ENCODE data around the gene TRIM14.
"Not testable (repeated sequence)": the region's sequence is repeated elsewhere in the genome, so short reads cannot be mapped to it uniquely, and the experiment has no call there.

Gene TRIM14

DNA sequence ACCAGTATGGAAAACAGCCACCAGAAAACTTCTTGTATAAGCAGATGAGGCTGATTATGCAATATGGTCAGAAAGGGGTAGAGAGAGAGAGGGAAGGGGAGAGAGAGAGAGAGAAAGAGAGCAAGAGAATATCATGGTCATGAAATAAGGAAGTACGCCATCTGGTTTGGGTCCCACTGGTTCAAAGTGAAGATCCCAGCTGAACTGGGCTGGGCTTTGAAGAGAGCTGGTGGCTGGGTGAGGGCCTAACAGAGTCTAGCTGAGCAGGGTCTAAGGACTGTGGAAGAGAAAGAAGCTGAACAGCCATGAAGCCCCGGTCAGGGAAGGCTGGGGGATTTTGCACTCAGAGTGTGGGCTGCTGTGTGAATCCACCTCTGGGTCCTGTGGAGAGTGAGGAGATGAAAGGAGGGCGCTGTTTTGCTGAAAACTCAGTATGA lies 14.6 kb downstream of the TRIM14 start:
- no peak for DNase-seq

DNA sequence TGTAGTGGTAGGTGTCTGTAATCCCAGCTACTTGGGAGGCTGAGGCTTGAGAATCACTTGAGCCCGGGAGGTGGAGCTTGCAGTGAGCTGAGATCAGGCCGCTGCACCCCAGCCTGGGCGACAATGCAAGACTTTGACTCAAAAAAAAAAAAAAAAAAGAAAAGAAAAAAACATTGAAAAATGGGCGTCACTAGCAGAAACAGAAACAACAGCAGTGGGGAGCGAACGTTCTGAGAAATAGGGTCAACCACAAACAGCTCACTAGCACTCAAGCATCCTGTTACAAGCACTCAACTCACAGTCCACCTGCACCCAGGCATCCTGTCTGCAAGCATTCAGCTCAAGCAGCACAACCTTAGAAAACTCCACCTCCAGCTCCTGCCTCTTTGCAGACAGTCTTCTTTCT lies 17.2 kb downstream of the TRIM14 start:
- DNase-seq = peak; percentile 68 to 73

DNA sequence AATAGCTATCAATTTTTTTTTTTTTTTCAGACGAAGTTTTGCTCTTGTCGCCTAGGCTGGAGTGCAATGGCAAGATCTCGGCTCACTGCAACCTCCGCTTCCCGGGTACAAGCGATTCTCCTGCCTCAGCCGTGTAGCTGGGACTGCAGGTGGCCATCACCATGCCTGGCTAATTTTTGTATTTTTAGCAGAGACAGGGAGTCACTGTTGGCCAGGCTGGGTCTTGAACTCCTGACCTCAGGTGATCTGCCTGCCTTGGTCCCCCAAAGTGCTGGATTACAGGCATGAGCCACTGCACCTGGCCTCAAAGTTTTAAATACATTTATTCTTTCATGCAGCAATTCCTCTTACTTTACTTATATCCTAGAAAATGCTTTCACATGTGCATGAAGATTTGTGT lies 17.6 kb downstream of the TRIM14 start:
- DNase-seq = no peak

DNA sequence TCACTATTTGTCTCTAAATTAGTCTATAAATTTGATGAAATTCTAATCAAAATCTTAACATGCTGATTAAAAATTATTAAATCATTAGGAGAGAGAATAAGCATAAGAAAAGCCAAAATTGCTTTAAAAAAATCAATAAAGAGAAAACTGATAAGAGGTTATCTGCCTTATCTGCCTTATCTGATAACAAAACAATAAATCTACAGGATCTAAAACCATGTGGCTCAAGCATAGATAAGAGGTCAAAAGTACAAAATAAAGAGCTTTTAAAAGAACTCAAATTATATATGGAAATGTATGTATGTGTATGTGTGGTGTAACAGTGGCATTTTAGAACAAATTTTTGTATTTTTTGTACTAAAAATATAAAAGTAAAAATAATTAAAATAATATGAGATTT lies 18.6 kb downstream of the TRIM14 start:
- DNase-seq = no peak

DNA sequence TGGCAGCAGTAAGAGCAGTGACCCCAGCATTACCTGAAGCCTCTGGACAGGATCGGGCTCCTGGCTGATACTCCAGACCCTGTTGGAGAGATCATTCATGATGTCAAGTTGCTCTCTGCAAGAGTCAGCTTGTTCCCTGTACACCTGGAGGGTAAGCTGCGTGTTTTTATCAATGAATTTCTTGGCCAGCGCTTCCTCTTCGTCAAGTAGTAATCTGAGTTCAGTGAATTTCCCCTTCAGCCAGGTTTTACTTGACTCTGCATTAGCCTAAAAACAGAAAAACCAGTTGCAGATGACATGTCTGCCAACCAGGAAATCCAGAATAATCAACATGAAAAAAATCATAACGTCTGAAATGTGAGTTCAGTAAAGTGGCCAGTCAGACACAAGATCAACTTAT lies 19.1 kb downstream of the TRIM14 start:
- no peak for DNase-seq

DNA sequence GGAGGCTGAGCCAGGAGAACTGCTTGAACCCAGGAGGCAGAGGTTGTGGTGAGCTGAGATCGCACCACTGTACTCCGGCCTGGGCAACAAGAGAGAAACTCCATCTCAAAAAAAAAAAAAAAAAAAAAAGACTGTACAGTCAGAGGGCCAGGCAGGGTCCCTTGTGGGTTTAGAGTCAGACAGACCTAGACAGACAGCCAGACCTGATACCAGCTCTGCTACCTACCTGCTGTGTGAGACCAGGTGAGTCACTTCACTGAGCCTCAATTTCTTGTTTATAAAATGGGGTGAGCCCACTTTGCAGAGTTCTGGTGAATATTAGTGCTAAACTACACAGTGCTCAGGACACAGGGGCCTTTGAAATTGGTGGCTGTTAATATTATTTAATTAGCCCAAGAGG lies 19.7 kb downstream of the TRIM14 start:
- DNase-seq = no peak

DNA sequence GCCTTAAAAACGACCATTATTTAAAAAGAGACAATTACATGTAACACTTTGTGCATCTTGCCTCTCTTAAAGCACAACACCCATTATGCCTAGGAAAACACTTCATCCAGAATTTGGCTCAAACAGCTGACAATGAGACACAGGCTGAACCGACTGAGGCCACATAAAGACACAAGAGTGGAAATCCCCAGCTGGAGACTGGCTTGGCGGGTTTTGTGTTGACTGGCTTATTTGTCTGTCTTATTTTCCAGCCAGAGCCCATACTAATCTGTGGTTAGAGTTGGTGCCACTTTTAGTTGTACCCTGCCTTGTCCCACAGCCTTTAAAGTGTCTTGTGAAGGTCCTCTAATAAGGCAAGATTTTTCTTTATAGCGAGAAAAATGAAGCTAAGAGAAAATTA lies 21.2 kb downstream of the TRIM14 start:
- peak; percentile 47 to 55 for DNase-seq

DNA sequence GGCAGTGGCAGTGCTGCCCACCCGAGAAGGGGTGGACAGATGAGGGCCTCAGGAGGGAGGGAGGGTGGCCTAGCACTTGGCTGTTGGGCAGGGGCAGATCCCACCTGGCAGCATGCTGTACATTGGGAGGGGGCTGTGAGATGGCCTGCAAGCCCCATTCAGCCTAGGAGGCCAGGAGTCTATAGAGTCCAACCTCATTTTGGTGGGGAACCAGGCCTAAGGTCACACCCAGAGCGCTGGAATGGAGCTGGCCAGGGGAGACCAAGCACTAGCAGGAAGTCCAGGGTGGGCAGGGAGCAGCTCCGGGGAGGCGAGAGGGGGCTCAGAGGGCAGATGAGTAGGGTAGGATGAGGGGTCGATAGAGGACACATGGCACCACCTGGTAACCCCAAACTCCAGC lies 22.9 kb downstream of the TRIM14 start:
- no peak for DNase-seq

DNA sequence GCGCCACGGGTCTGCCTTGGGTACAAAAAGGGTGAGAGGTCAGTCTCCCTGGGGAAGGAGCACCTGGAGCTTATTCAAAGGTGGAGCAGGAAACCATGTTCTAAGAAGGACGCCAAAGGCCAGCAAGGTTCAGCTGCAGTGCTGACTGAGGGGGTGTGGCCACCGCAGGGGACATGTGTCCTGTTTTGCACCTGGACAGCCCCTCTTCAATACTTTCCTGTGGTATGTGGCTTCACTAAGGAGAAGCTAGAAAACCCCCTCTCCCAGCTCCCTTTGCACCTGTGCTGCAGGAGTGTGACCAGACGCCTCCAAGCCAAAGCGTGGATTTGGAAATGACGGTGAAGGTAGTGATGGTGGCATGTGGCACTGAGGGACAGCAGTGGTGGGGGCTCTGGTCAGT lies 23.6 kb downstream of the TRIM14 start:
- DNase-seq = no peak

DNA sequence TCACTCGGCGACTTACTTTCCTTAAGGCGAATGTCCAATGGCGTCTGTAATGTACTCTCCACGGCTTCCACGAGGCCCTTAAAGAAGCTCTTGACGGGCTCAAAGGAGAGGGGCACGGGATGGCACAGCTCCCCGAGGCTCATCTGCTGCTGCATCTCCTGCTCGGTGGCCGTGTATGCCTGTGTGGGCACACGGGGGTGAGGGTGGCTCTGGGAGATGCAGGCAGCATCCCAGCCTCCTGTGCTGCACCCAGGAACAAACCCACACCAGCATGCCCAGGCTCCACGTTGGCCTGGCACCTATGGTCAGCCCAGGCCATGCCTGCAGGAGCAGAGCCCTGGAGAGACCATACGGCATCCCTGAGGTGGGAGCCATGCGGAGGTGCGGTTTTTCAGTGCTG lies 24.2 kb downstream of the TRIM14 start:
- no peak for DNase-seq

DNA sequence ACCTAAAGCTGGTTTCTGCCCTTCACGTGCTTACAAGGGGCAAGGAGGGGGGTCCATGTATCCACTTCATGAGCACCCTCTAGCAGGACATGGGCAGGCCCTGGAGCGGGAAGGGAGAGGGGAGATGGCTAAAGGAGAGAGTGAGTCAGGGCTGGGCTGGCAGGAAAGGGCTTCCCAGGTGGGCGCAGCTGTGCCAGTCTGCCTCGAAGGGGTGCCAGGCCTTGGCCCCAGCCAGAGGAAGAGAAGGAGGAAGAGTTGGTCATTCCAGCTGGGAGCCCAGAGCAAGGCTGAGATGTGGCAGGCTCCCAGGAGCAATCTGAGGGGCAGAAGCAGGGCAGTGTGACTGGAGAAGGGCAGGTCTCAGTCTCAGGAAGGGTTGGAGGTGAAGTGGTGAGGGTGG lies 24.7 kb downstream of the TRIM14 start:
- DNase-seq = no peak

DNA sequence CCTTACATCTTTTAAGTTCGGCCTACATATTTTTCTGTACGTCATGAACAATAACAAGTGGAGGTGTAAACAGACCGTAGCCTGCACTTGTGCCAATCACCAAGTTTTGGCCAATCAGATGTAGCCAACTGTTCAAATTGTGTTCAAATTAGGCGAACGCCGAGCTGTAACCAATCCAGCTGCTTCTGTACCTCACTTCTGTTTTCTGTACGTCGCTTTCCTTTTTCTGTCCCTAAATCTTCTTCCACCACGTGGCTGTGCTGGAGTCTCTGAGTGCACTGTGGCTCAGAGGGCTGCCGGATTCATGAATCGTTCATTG lies 26.4 kb downstream of the TRIM14 start:
- DNase-seq = no peak

DNA sequence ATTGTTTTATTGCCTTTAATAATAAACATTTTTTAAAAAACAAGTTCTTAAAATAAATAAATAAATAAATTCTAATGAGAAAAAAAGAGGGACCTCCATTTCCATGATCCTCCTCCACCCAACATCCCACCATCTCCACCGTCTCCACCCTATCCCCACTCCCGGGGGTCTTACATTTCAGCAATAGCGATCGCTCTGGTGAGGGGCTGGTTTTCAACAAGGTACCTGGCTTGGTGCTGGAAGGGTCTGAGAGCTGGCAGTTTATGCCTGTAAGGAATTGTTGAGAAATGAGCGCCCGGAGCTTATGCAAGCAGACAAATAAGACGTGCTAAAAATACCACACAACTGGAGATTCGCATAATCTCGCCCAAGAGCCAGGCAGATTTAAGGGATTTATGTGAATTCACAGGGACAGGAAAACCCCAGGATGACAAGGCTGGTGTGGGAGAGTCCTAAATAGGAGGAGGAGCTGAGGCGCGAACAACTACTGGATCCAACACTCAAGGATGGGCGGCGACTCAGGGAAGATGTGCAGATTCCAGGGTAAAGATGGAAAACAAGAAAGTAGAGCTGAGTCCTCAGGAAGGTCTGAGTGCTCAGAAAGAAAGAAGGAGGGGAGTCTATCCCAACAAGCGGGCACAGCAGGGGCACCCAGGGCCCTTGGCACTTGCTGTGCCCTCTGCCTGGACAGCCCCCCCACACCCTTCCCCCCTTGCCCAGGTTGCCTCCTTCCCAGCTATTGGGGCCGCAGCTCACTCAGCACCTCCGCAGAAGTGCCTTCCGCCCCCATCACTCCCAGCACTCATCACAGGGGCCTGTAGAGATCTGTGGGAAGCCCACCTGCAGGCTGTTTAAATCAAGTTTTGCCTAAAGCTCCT lies 27.0 kb downstream of the TRIM14 start:
- DNase-seq = no peak

DNA sequence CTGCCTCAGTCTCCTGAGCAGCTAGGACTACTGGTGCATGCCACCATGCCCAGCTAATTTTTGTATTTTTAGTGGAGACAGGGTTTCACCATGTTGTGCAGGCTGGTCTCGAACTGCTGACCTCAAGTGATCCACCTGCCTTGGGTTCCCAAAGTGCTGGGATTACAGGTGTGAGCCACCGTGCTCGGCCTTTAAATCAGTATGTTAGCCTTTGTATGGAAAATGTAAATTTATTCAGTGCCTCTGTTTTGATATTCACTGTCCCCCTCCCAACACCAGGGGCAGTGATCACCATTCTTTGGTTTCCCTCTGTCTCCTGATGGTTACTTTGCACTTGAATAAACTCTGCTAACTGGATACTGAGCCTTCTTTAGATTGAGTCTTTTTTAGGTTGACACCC lies 28.3 kb downstream of the TRIM14 start:
- not testable (repeated sequence) for DNase-seq

DNA sequence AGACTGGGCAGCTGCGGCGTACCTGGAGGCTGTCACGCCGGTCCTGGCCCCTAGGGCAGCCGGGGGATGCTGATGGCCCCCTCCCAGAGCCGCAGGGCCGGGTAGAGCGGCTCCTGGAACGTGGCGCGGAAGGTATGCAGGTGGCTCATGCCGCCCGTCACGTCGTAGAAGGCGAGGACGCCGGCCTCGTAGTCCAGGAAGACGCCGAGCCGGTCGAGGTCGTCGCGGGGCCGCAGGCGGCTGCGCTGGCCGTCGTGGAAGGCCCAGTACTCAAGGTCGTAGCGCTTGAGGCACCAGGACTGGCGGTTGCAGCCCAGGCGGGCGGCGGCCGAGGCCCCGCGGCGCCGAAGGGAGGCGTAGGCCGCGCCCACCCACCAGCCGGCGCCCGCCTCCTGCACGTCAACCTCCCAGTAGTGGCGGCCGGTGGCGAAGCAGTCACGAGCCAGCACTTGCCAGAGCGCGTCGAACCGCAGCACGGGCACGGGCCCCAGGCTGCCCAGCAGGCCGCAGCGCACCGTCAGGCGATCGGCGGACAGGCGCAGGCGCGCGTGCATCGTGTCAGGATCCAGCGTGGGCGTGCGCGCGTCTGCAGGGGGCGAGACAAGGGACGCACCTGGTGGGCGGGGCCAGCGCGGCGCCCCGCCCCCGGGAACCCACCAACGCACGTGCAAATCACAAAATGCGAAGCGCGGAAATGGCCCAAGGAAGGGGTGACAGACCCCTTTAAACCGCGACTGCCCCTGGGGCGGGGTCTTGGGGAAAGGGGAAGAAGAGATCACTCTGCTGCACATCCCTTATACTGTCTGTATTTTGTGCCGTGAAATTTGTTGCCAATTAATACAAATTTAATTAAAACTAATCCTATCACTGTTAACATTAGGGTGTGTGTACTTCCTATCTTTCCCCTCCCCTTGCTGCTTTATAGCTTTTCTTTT lies 31.3 kb downstream of the TRIM14 start:
- peak; percentile 50 to 63 for DNase-seq

DNA sequence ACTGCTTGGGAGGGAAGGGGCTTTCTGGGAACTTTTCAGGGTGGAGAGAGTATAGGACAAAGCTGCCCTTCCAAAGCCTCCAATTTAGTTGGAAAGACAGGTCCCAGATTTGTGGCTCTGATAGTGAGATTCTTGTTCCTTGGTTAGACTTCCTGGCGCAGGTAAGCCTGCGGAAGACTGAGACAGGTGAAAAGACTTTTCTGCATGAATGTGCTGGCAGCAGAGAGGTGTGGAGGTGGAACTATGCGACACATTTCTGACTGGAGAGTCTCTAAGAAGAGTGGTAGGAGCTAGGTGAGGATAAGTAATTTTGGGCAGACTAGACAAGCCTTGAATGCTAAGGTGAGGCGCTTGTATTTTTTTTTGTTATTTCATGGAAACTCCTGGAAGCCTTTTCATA lies 32.6 kb downstream of the TRIM14 start:
- no peak for DNase-seq

DNA sequence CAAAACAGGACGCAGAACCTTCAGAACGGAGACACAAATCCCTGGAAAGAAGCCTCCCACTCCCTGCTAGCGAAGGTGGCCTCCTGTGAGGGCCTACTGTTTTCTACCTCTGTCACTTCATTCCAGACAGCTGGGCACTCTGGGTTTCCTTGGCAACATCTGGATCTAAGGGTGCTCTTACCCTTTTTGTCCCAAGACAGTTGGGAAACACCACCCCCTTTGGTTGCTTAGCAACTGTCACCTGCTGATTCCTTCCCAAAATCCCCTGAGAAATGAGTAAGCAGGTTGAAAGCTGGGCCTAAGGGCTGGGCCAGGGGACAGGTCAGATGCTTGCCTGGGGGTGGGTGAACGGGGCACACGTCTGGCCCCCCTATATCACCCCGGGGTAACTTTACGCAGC lies 33.1 kb downstream of the TRIM14 start:
- DNase-seq = no peak

DNA sequence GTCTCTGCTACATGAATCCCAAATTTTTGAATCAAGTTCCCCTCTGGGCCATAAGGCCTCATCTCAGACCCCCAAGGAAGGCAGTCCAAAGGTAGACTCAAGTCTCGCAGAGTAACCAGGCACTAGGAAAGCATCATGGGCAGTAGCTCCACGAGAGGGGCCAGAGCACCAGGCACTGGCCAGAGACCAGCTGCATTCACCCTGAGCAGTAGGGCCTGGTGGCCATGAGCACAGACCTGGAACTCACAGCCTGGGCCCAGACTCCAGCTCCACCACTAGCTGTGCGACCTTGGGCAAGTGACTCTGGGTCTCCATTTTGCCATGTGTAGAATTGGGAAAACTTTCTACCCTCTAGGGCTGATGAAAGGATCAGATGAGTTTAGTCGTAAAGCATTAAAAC lies 34.0 kb downstream of the TRIM14 start:
- no peak for DNase-seq

DNA sequence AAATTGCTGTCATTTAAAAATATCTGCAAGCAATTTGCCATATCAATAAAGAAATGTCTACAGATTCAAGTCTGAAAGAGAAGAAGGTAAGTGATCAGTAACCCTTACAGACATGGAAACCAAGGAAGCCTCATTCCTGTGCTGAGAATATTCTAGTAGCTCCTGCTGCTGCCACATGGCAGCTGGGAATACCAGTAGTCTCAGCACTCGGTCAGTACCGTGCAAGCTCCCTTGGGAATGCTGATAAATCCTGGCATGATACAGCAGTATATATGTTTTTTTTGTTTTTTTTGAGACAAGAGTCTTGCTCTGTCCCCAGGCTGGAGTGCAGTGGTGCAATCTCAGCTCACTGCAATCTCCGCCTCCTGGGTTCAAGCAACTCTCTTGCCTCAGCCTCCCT lies 34.6 kb downstream of the TRIM14 start:
- no peak for DNase-seq

DNA sequence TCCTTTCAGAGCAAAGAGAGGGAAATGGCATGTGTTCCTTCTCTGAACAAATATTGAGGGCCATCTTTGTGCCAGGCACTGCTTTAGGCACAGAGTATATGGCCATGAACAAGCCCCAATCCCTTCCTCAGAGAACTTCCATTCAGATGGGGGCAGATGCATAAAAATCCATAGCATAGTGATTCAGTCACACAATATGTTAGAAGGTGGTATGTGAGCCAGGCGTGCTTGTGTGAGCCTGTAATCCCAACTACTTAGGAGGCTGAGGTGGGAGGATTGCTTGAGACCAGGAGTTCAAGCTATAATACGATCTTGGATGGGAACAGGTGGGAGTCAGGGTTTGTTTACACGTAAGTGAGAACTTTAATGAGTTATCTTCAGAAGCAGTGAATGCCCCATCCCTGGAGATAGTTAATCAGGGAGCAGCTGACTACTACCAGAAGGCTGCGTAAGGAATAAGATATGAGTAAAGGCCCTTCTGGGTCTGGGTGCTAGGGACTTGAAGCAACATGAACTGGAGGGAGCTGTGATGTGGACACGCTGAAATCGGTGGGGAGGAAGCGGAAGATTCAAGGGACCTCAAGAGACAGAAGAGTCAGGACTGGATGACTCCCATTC lies 35.3 kb downstream of the TRIM14 start:
- no peak for DNase-seq

DNA sequence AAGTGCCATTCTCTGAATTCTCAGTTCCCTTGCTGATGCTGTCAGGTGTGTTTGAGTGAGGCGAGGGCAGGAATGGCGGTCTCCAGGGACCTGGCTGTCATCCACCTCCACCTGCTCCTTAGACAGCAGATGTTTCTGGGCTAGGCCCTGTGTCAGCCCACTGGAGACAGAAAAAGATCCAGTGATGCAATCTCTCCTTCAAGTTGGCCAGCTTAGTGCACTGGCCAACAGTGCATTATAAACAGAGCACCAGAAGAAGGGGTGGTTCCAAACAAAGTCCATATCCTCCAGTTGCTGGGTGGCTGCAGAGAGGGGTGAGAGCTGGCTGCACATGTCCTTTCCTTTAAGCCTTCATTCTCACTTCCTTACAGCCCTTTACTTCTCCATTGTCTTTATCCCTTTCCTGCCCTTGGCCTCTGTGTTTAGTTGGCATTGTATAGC lies 35.9 kb downstream of the TRIM14 start:
- DNase-seq = no peak

DNA sequence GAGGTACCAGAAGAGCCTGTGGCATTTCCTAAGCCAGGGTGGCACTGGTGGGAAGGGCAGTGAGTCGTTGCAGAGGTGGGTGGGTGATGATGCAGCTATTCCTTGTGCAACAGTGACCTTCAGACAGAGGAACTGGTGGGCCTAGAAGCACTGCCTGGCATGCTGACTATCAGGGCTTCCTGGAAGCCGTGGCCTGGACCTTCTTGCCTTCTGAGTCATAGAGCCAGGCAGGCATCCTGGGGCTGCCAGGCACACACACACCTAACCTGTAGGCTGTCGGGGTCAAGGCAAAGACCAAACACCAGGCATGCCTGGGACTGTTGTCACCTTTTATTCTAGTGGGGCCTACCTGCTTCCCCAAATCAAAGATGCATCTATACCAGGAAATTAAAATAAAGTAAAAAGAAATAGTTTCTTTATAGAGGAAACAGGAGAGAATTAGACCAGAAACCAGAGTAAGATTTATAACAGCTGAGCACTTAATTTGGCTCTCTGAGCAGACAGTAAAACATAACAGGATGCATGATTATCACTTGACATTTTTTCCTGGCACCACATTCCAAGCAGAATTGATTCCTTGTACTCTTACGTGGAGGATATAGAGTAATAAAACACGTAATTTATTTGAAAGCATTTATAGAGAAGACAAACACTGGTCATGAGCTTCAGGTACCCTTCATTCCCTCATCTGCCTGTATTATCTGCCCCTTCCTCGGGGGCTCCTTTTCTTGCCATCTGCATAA lies 37.4 kb downstream of the TRIM14 start:
- DNase-seq = peak; percentile 59 to 72

DNA sequence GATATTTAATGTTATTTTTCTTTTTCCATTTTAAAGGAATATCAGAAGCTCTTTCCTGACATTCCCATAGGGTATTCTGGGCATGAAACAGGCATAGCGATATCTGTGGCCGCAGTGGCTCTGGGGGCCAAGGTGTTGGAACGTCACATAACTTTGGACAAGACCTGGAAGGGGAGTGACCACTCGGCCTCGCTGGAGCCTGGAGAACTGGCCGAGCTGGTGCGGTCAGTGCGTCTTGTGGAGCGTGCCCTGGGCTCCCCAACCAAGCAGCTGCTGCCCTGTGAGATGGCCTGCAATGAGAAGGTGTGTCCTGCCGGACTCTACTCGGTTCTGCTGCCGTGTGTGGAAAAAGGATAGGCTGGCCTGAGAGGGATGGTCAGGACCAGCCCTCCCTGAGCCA lies 38.2 kb downstream of the TRIM14 start:
- DNase-seq = no peak
